ENCODE data around the gene ADRA1B.

DNA sequence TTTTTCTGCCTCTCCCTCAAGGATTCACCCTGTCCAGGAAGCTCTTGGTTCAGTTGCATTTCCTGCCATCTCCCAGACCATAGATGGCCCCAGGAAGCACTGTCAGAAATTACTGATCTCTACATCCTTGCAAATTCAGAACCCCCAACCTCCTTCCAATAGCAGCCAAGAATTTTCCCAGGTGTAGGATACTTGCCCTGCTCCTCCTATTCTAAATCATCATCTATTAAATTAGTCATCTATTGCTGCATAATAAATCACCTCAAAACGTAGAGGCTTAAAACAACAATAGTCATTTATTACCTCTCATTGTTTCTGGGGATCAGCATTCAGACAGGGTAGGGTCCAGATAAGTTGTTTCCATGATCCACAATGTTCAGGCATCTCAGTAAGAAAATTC is 26.1 kb upstream of the ADRA1B start:
- TF ChIP-seq, protein P1, sequence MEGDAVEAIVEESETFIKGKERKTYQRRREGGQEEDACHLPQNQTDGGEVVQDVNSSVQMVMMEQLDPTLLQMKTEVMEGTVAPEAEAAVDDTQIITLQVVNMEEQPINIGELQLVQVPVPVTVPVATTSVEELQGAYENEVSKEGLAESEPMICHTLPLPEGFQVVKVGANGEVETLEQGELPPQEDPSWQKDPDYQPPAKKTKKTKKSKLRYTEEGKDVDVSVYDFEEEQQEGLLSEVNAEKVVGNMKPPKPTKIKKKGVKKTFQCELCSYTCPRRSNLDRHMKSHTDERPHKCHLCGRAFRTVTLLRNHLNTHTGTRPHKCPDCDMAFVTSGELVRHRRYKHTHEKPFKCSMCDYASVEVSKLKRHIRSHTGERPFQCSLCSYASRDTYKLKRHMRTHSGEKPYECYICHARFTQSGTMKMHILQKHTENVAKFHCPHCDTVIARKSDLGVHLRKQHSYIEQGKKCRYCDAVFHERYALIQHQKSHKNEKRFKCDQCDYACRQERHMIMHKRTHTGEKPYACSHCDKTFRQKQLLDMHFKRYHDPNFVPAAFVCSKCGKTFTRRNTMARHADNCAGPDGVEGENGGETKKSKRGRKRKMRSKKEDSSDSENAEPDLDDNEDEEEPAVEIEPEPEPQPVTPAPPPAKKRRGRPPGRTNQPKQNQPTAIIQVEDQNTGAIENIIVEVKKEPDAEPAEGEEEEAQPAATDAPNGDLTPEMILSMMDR (IDR thresholded peaks at IDR 0.05), result no peak
- TF ChIP-seq POLR2AphosphoS5 (IDR thresholded peaks at IDR 0.05) (no peak), POLR2A (IDR thresholded peaks at IDR 0.05) (no peak), EP300 (IDR thresholded peaks at IDR 0.05; ENCODE audit: low read depth) (no peak)

All from transverse colon (tissue), 4 donors.